Measurements from ENCODE around the gene OR11L1. TPM values are rescaled to one million over a fixed set of nuclear protein-coding genes. Genes with fewer than 3 reads are reported as not detected.

The OR11L1 gene, protein sequence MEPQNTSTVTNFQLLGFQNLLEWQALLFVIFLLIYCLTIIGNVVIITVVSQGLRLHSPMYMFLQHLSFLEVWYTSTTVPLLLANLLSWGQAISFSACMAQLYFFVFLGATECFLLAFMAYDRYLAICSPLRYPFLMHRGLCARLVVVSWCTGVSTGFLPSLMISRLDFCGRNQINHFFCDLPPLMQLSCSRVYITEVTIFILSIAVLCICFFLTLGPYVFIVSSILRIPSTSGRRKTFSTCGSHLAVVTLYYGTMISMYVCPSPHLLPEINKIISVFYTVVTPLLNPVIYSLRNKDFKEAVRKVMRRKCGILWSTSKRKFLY
- total RNA-seq, result not detected
- not detected for polyA plus RNA-seq (ENCODE audit: insufficient read depth in 1 of 8, insufficient read length in 8 of 8, low replicate concordance in 1 of 8)
- long read RNA-seq, donor 1, result 0 reads
- long read RNA-seq, donor 2, result 0 reads
- long read RNA-seq, donor 3, result 0 reads
- long read RNA-seq, donor 4, result 0 reads
- long read RNA-seq, donor 5, partial matches to known transcripts, result 0 of 1 reads
- long read RNA-seq, donor 5, other reads (novel, unspliced or antisense), result 0 of 1 reads
- long read RNA-seq, donor 6, result 0 reads
- long read RNA-seq, donor 7, result 0 reads
- long read RNA-seq, donor 8, result 0 reads
- long read RNA-seq, donor 9, result 0 reads
- long read RNA-seq, donor 10, result 0 reads
- long read RNA-seq, donor 11, result 0 reads

- no peak within 1 kb of the TSS for H3K27ac ChIP-seq (ENCODE audit: low read length)
- H3K36me3 ChIP-seq (ENCODE audit: control insufficient read depth, insufficient read depth, low read length), result no peaks in the 10 kb centered on the region
- WGBS (ENCODE audit: insufficient coverage), result 86% methylated on average over 1 of the region's 2 CpGs
- H3K4me3 ChIP-seq (ENCODE audit: low read length), result no peak within 1 kb of the TSS
- no peaks in the 10 kb centered on the region for H3K9me3 ChIP-seq (replicated peaks; ENCODE audit: control insufficient read depth, low read depth, low read length)
- H3K27me3 ChIP-seq (ENCODE audit: control insufficient read depth, insufficient read depth, low read length), result no peaks in the 10 kb centered on the region
- DNase-seq, result no peak
- no peaks in the 10 kb centered on the region for H3K4me1 ChIP-seq (ENCODE audit: control insufficient read depth, insufficient read depth, low read length)
Measured at GRCh38 chr1:247841796-247842195, at the start of gene OR11L1. Gene OR11L1 (minus strand): TSS chr1:247841896. CDS start chr1:247841896, 0 bp downstream.

DNA sequence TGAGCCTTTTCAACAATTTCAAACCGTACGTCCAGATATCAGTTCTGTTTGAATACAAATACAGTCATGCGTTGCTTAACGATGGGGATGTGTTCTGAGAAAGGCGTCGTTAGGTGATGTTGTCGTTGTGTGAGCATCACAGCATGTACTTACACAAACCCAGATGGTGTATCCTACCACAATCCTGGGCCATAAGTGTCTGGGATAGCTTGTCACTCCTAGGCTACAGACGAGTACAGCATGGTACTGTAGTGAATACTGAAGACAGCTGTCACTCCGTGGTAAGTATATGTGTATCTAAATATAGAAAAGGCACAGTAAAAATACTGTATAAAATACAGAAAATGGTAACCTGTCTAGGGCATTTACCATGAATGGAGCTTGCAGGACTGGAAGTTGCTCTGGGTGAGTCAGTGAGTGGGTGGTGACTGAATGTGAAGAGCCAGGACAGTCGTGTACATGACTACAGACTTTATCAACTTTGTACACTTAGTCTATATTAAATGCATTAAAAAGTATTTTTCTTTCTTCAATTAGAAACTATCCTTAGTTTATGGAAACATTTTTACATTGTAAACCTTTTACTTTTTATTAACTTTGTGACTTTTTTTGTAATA is 43.2 kb upstream of the OR11L1 start:
- no peak for DNase-seq
- Histone ChIP-seq H3K27me3 (ENCODE audit: control insufficient read depth, insufficient read depth, low read length) (no peaks in the 10 kb centered on the region), H3K36me3 (ENCODE audit: control insufficient read depth, insufficient read depth, low read length) (no peaks in the 10 kb centered on the region), H3K27ac (ENCODE audit: low read length) (no peak overlapping the region), H3K4me1 (ENCODE audit: control insufficient read depth, insufficient read depth, low read length) (no peaks in the 10 kb centered on the region), H3K4me3 (ENCODE audit: low read length) (no peak overlapping the region), H3K9me3 (replicated peaks; ENCODE audit: control insufficient read depth, low read depth, low read length) (peaks cover 7% of the 10 kb centered on the region)
- WGBS (ENCODE audit: insufficient coverage), result 80% methylated on average over 2 of the region's 10 CpGs

DNA sequence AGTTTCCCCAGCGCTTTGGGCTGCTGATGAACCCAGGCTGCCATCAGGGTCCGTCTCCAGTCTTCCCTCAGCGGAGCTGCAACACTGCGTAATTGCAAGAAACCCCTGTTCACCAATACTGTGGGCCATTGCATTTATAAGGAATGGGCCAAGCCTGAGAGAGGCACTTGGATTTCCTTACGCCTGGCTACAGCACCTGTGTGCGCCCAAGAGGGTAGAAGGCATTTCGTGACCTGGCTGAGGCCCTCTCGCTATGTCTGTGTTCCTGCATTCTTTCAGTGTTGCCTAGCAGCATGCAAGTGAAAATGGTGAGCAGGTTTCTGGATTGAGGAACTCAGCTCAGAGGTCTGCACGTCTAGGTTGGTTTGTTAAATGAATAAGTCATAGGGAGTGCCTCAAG is 41.6 kb upstream of the OR11L1 start:
- Histone ChIP-seq H3K9me3 (replicated peaks; ENCODE audit: control insufficient read depth, low read depth, low read length) (peaks cover 12% of the 10 kb centered on the region), H3K27me3 (ENCODE audit: control insufficient read depth, insufficient read depth, low read length) (no peaks in the 10 kb centered on the region), H3K4me1 (ENCODE audit: control insufficient read depth, insufficient read depth, low read length) (no peaks in the 10 kb centered on the region), H3K27ac (ENCODE audit: low read length) (no peak overlapping the region), H3K4me3 (ENCODE audit: low read length) (no peak overlapping the region), H3K36me3 (ENCODE audit: control insufficient read depth, insufficient read depth, low read length) (no peaks in the 10 kb centered on the region)
- WGBS (ENCODE audit: insufficient coverage), result 83% methylated on average over 6 of the region's 9 CpGs
- DNase-seq, result no peak

DNA sequence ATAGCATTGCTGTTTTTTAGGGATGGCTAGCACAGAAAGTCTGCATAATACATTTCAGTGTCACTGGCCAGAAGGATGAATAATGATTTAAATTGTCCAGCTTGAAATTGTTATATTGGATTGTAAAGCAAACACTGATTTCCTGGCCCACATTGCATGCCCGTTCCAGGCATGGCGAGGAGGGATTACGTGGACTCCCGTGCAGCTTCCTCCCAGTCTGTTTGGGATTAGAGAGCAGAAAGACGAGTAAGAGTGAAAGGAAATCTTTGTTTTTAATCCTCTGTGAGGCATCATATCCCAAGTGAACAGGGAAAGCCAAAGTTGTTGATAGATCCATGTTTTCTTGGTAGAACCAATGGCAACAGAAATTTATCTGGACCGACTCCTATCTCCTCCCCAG is 23.7 kb upstream of the OR11L1 start:
- no peak overlapping the region for H3K4me3 ChIP-seq (ENCODE audit: low read length)
- no peaks in the 10 kb centered on the region for H3K27me3 ChIP-seq (ENCODE audit: control insufficient read depth, insufficient read depth, low read length)
- H3K27ac ChIP-seq (ENCODE audit: low read length), result no peak overlapping the region
- DNase-seq, result no peak
- H3K4me1 ChIP-seq (ENCODE audit: control insufficient read depth, insufficient read depth, low read length), result no peaks in the 10 kb centered on the region
- H3K36me3 ChIP-seq (ENCODE audit: control insufficient read depth, insufficient read depth, low read length), result no peaks in the 10 kb centered on the region
- 34% methylated on average over 4 of the region's 6 CpGs for WGBS (ENCODE audit: insufficient coverage)
- peaks cover 10% of the 10 kb centered on the region for H3K9me3 ChIP-seq (replicated peaks; ENCODE audit: control insufficient read depth, low read depth, low read length)

DNA sequence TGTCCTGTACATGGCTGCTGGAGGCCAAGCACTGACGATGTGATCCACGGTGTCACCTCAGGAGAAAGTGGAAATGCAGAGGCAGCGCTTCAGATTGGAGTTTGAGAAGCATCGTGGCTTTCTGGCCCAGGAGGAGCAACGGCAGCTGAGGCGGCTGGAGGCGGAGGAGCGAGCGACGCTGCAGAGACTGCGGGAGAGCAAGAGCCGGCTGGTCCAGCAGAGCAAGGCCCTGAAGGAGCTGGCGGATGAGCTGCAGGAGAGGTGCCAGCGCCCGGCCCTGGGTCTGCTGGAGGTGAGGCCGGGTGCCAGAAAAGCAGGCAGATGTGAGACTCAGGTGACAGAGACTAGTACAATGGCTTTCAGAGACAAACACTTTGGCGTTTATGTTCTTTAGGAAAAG is 22.9 kb upstream of the OR11L1 start:
- H3K27ac ChIP-seq (ENCODE audit: low read length), result no peak overlapping the region
- H3K4me1 ChIP-seq (ENCODE audit: control insufficient read depth, insufficient read depth, low read length), result no peaks in the 10 kb centered on the region
- peaks cover 5% of the 10 kb centered on the region for H3K9me3 ChIP-seq (replicated peaks; ENCODE audit: control insufficient read depth, low read depth, low read length)
- DNase-seq, result no peak
- 75% methylated on average over 16 of the region's 17 CpGs for WGBS (ENCODE audit: insufficient coverage)
- H3K4me3 ChIP-seq (ENCODE audit: low read length), result no peak overlapping the region
- H3K36me3 ChIP-seq (ENCODE audit: control insufficient read depth, insufficient read depth, low read length), result no peaks in the 10 kb centered on the region
- H3K27me3 ChIP-seq (ENCODE audit: control insufficient read depth, insufficient read depth, low read length), result no peaks in the 10 kb centered on the region

GRCh38 chr1:247862756-247863155 is 21.1 kb upstream of the OR11L1 start:
- no peak overlapping the region for H3K27ac ChIP-seq (ENCODE audit: low read length)
- WGBS (ENCODE audit: insufficient coverage), result 60% methylated on average over 2 of the region's 4 CpGs

GRCh38 chr1:247857985-247858619 is 16.4 kb upstream of the OR11L1 start:
- H3K27ac ChIP-seq (ENCODE audit: low read length), result no peak overlapping the region
- peaks cover 16% of the 10 kb centered on the region for H3K27me3 ChIP-seq (ENCODE audit: control insufficient read depth, insufficient read depth, low read length)
- H3K4me3 ChIP-seq (ENCODE audit: low read length), result no peak overlapping the region
- no peaks in the 10 kb centered on the region for H3K9me3 ChIP-seq (replicated peaks; ENCODE audit: control insufficient read depth, low read depth, low read length)
- no peaks in the 10 kb centered on the region for H3K36me3 ChIP-seq (ENCODE audit: control insufficient read depth, insufficient read depth, low read length)
- no peaks in the 10 kb centered on the region for H3K4me1 ChIP-seq (ENCODE audit: control insufficient read depth, insufficient read depth, low read length)
- 24% methylated on average over 9 of the region's 15 CpGs for WGBS (ENCODE audit: insufficient coverage)
- DNase-seq, result no peak

More at GRCh38 chr1:247862756-247863155, 21.1 kb upstream of the OR11L1 start:
- H3K9me3 ChIP-seq (replicated peaks; ENCODE audit: control insufficient read depth, low read depth, low read length), result no peaks in the 10 kb centered on the region
- peaks cover 7% of the 10 kb centered on the region for H3K27me3 ChIP-seq (ENCODE audit: control insufficient read depth, insufficient read depth, low read length)
- H3K4me1 ChIP-seq (ENCODE audit: control insufficient read depth, insufficient read depth, low read length), result no peaks in the 10 kb centered on the region
- H3K36me3 ChIP-seq (ENCODE audit: control insufficient read depth, insufficient read depth, low read length), result no peaks in the 10 kb centered on the region
- no peak for DNase-seq
- no peak overlapping the region for H3K4me3 ChIP-seq (ENCODE audit: low read length)

- Histone ChIP-seq H3K4me3 (ENCODE audit: low read length) (no peak within 1 kb of the TSS), H3K27me3 (ENCODE audit: control insufficient read depth, insufficient read depth, low read length) (peaks cover 16% of the 10 kb centered on the region), H3K4me1 (ENCODE audit: control insufficient read depth, insufficient read depth, low read length) (no peaks in the 10 kb centered on the region), H3K36me3 (ENCODE audit: control insufficient read depth, insufficient read depth, low read length) (no peaks in the 10 kb centered on the region), H3K9me3 (replicated peaks; ENCODE audit: control insufficient read depth, low read depth, low read length) (no peaks in the 10 kb centered on the region), H3K27ac (ENCODE audit: low read length) (no peak within 1 kb of the TSS)
- under 1% methylated on average over 96 of the region's 109 CpGs for WGBS (ENCODE audit: insufficient coverage)
- peak; percentile 15 for DNase-seq
Measured at GRCh38 chr1:247857069-247857984, 15.6 kb upstream of the OR11L1 start, which contains the start of gene TRIM58. Gene TRIM58 (plus strand): TSS chr1:247857187. CDS start chr1:247857247, 60 bp downstream.

GRCh38 chr1:247855911-247856310 is 14.2 kb upstream of the OR11L1 start:
- Histone ChIP-seq H3K4me1 (ENCODE audit: control insufficient read depth, insufficient read depth, low read length) (no peaks in the 10 kb centered on the region), H3K27ac (ENCODE audit: low read length) (no peak overlapping the region), H3K9me3 (replicated peaks; ENCODE audit: control insufficient read depth, low read depth, low read length) (no peaks in the 10 kb centered on the region), H3K36me3 (ENCODE audit: control insufficient read depth, insufficient read depth, low read length) (no peaks in the 10 kb centered on the region), H3K4me3 (ENCODE audit: low read length) (no peak overlapping the region), H3K27me3 (ENCODE audit: control insufficient read depth, insufficient read depth, low read length) (peaks cover 16% of the 10 kb centered on the region)
- DNase-seq, result no peak
- 53% methylated on average over 2 of the region's 4 CpGs for WGBS (ENCODE audit: insufficient coverage)
